Endothelial cell of umbilical vein (primary cell): ENCODE data around the gene MECR. TPM values are rescaled to one million over a fixed set of nuclear protein-coding genes. Genes with fewer than 3 reads are reported as not detected.
"Not testable (repeated sequence)": the region's sequence is repeated elsewhere in the genome, so short reads cannot be mapped to it uniquely, and the experiment has no call there.

Experiments used
- BruUV-seq: library from RNA; stranded (reverse); fragments of 400-500 nt; replicated peaks from 2 replicates; lab custom pipeline; 2021; lab: Mats Ljungman, UMichigan
- CTCF ChIA-PET: fragments of 300-600, 350-600 bp; sonication (Branson Sonifier 250); formaldehyde crosslinking; loops from one replicate; lab custom pipeline; 2021; ENCODE audit warnings: antibody characterized with exemption, inconsistent platforms; lab: Charles Lee
- POLR2A ChIA-PET: fragments of 300-600, 350-600 bp; sonication (Branson Sonifier 250); formaldehyde crosslinking; loops from one replicate; lab custom pipeline; 2021; ENCODE audit warnings: antibody characterized with exemption, inconsistent platforms; lab: Charles Lee
- DNase-seq: peaks from one replicate; pipeline ENCODE4 v3.0.0-alpha.2; 2011; ENCODE audit warnings: low read depth, low spot score
- FAIRE-seq: peaks from 2 replicates; lab custom pipeline; 2011; peaks lifted over from hg19 to GRCh38; lab: Jason Lieb, UNC
- H2AFZ ChIP-seq: 2 replicates; pipeline ENCODE4 v1.6.0; 2012; ENCODE audit warnings: low read depth, low read length, control low read depth, inconsistent platforms
- H3K27ac ChIP-seq: 2 replicates; pipeline ENCODE4 v1.5.1; 2011; ENCODE audit warnings: low read depth, mild to moderate bottlenecking, control low read depth, low read length, moderate library complexity; ENCODE audit not compliant: insufficient read depth
- H3K27me3 ChIP-seq, 2 experiments: 2 replicates each; pipeline versions ENCODE4 v1.6.0 to v1.6.1; 2011; ENCODE audit warnings: low read length in 2 of 2, mixed read lengths in 1 of 2; ENCODE audit not compliant: control insufficient read depth in 2 of 2, insufficient read depth in 2 of 2
- H3K36me3 ChIP-seq, 2 experiments: 2 replicates in 1 of 2; 3 replicates in 1 of 2; pipeline ENCODE4 v1.5.1; 2011; ENCODE audit warnings: low read length in 2 of 2, mild to moderate bottlenecking in 1 of 2, moderate library complexity in 1 of 2; ENCODE audit not compliant: control insufficient read depth in 2 of 2, insufficient read depth in 2 of 2; ENCODE audit errors: extremely low read depth in 1 of 2
- H3K4me1 ChIP-seq: 3 replicates; pipeline ENCODE4 v1.5.1; 2011; ENCODE audit warnings: mild to moderate bottlenecking, low read length; ENCODE audit not compliant: control insufficient read depth, insufficient read depth; ENCODE audit errors: extremely low read depth
- H3K4me2 ChIP-seq: 2 replicates; pipeline ENCODE4 v1.6.1; 2011; ENCODE audit warnings: low read length, control low read depth, mixed read lengths; ENCODE audit not compliant: insufficient read depth
- H3K4me3 ChIP-seq, 3 experiments: fragments of 200-600 bp in 1 of 3; sonication (generic), shearing (Covaris generic) in 1 of 3; replicated peaks in 1 of 3; 2 replicates each; pipeline ENCODE4 v1.5.1; 2011 to 2016; ENCODE audit warnings: control low read depth in 3 of 3, low read length in 3 of 3, mild to moderate bottlenecking in 2 of 3, inconsistent platforms in 1 of 3, low read depth in 1 of 3, moderate library complexity in 1 of 3; ENCODE audit not compliant: insufficient read depth in 1 of 3
- H3K79me2 ChIP-seq: 2 replicates; pipeline ENCODE4 v1.6.0; 2012; ENCODE audit warnings: low read length, inconsistent platforms; ENCODE audit not compliant: control insufficient read depth, insufficient read depth
- H3K9ac ChIP-seq: replicated peaks from 2 replicates; pipeline ENCODE3; 2011; ENCODE audit warnings: low read length, control low read depth; ENCODE audit not compliant: insufficient read depth; ENCODE audit errors: extremely low read depth
- H3K9me1 ChIP-seq: replicated peaks from 3 replicates; pipeline ENCODE4 v1.6.0; 2011; ENCODE audit warnings: mild to moderate bottlenecking, low read length; ENCODE audit not compliant: control insufficient read depth, insufficient read depth; ENCODE audit errors: extremely low read depth
- H3K9me3 ChIP-seq: replicated peaks from 2 replicates; pipeline ENCODE4 v1.5.1; 2012; ENCODE audit warnings: low read length, inconsistent platforms; ENCODE audit not compliant: control insufficient read depth, insufficient read depth
- H4K20me1 ChIP-seq: replicated peaks from 2 replicates; pipeline ENCODE3; 2011; ENCODE audit warnings: mild to moderate bottlenecking, low read length; ENCODE audit not compliant: control insufficient read depth, insufficient read depth; ENCODE audit errors: extremely low read depth
- EZH2 ChIP-seq: IDR thresholded peaks from 2 replicates; pipeline ENCODE4 v1.6.1; 2012; ENCODE audit warnings: borderline replicate concordance, low read depth, mild to moderate bottlenecking, moderate library complexity, low read length, inconsistent platforms; ENCODE audit not compliant: severe bottlenecking
- FOS ChIP-seq: IDR thresholded peaks from 2 replicates; pipeline ENCODE4 v1.6.1; 2011; ENCODE audit warnings: mild to moderate bottlenecking, low read length, moderate library complexity, borderline replicate concordance; ENCODE audit not compliant: insufficient read depth
- GATA2 ChIP-seq: IDR thresholded peaks from 2 replicates; pipeline ENCODE4 v1.7.0; 2011; ENCODE audit warnings: low read depth, mild to moderate bottlenecking, moderate library complexity, mixed read lengths, low read length; ENCODE audit not compliant: insufficient read length, insufficient read depth
- JUN ChIP-seq: IDR thresholded peaks from 2 replicates; pipeline ENCODE4 v1.6.1; 2011; ENCODE audit warnings: borderline replicate concordance, low read depth; ENCODE audit not compliant: insufficient read length, insufficient read depth
- MAX ChIP-seq: IDR thresholded peaks from 2 replicates; pipeline ENCODE4 v1.6.1; 2011; ENCODE audit not compliant: insufficient read depth, insufficient read length
- MYC ChIP-seq: IDR thresholded peaks from one replicate; pipeline ENCODE4 v1.6.1; 2011; ENCODE audit warnings: mild to moderate bottlenecking, low read depth, low read length
- POLR2A ChIP-seq: IDR thresholded peaks from 2 replicates; pipeline ENCODE4 v1.6.1; 2012; ENCODE audit warnings: low read depth, mild to moderate bottlenecking, control low read depth, low read length
- POLR2AphosphoS5 ChIP-seq: IDR thresholded peaks from 2 replicates; pipeline ENCODE4 v1.6.1; 2012; ENCODE audit warnings: low read depth, mild to moderate bottlenecking, control low read depth, low read length, moderate library complexity; ENCODE audit not compliant: insufficient read depth
- dilution Hi-C: fragments of 300-500 bp; cut with MboI; formaldehyde crosslinking; loops from one replicate; pipeline ENCODE4 v1.15.0; 2019; ENCODE audit warnings: low sequenced_read_pairs; ENCODE audit not compliant: extremely low pct_ligation_motif_present
- intact Hi-C: fragments of 100-400 bp; cut with micrococcal nuclease; formaldehyde crosslinking; loops from one replicate; pipeline ENCODE4 v1.10.0; 2022
- polyA plus RNA-seq, 4 experiments: library from polyadenylated mRNA; depleted of rRNA in 3 of 4; stranded (reverse) in 3 of 4; unstranded in 1 of 4; fragments of >200 nt; gene quantifications; 2 replicates each; pipeline versions ENCODE4 v1.2.1 to v1.2.3, GENCODE V29; 2011 to 2012; ENCODE audit warnings: missing spikeins in 1 of 4
- total RNA-seq: library from RNA; stranded (reverse); gene quantifications from 2 replicates; pipeline ENCODE4 v1.2.3, GENCODE V29; 2021
- TF ChIP-seq, protein P1 (sequence below), 2 donors: IDR thresholded peaks; 1 replicate in 1 of 2; 2 replicates in 1 of 2; pipeline ENCODE4 v1.5.1; 2011; ENCODE audit warnings: low read length in 2 of 2, mild to moderate bottlenecking in 2 of 2, moderate library complexity in 2 of 2, control low read depth in 1 of 2, inconsistent platforms in 1 of 2, low read depth in 1 of 2; ENCODE audit not compliant: insufficient read depth in 1 of 2; ENCODE audit errors: extremely low read depth in 1 of 2

Gene MECR
- total and polyA plus RNA-seq, 2 donors (not counting 3 experiments of a cell fraction or from before 2014, with no cell fraction given) = 24.6 to 30.1 TPM

DNA sequence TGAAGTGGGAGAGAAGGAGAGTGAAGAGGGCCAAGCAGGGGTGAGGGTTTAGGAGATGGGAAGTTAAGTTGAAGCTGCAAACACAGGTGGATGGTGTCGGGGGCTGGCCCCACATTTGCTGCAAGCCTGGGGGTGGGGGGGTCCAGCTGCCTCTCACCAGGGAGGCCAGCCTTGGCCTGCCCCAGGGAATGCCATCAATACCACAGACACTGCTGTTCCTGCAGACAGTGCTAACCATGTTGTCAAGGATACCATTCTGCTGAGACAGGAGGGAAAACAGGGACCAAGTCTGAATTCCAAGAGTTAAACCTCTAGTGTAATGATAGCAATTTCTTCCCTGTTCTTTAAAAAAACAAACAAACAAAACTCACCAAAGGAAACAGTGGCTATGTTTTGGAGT lies 8.0 kb downstream of the MECR start:
- Histone ChIP-seq H3K9me1 (no peaks in the 10 kb centered on the region), H3K27ac (no peak overlapping the region), H3K9ac (no peak overlapping the region), H2AFZ (no peak overlapping the region), H3K27me3 (no peaks in the 10 kb centered on the region), H3K4me2 (no peak overlapping the region), H3K79me2 (no peaks in the 10 kb centered on the region), H3K4me3 (no peak overlapping the region), H3K9me3 (no peaks in the 10 kb centered on the region), H3K4me1 (no peaks in the 10 kb centered on the region), H3K36me3 (no peaks in the 10 kb centered on the region), H4K20me1 (no peaks in the 10 kb centered on the region)
- FAIRE-seq (no peak), DNase-seq (no peak)
- intact Hi-C loops (no loop called here), dilution Hi-C loops (no loop called here)
- no TSS peak for BruUV-seq
- TF ChIP-seq GATA2 (no peak), JUN (no peak), EZH2 (no peak), FOS (no peak), MYC (no peak), POLR2AphosphoS5 (no peak), MAX (no peak), POLR2A (no peak)
- TF ChIP-seq, protein P1, sequence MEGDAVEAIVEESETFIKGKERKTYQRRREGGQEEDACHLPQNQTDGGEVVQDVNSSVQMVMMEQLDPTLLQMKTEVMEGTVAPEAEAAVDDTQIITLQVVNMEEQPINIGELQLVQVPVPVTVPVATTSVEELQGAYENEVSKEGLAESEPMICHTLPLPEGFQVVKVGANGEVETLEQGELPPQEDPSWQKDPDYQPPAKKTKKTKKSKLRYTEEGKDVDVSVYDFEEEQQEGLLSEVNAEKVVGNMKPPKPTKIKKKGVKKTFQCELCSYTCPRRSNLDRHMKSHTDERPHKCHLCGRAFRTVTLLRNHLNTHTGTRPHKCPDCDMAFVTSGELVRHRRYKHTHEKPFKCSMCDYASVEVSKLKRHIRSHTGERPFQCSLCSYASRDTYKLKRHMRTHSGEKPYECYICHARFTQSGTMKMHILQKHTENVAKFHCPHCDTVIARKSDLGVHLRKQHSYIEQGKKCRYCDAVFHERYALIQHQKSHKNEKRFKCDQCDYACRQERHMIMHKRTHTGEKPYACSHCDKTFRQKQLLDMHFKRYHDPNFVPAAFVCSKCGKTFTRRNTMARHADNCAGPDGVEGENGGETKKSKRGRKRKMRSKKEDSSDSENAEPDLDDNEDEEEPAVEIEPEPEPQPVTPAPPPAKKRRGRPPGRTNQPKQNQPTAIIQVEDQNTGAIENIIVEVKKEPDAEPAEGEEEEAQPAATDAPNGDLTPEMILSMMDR (IDR thresholded peaks at IDR 0.05; ENCODE audit: extremely low read depth in 1 of 2, insufficient read depth in 1 of 2, low read depth in 1 of 2, low read length in 2 of 2) = no peak
- ChIA-PET CTCF (interaction anchor here (1.4 kb wide), 1 partner anchor 20 kb away, joined by 3 read pairs; no protein-coding TSS in a partner anchor), POLR2A (no interaction called here)

GRCh38 chr1:29222260-29222659 lies 8.5 kb downstream of the MECR start:
- BruUV-seq, H3K4me3 ChIP-seq, H3K27ac ChIP-seq, FAIRE-seq, dilution Hi-C loops, intact Hi-C loops, H2AFZ ChIP-seq, DNase-seq, H4K20me1 ChIP-seq, H3K9me1 ChIP-seq, H3K27me3 ChIP-seq, POLR2A ChIA-PET, H3K4me2 ChIP-seq, H3K79me2 ChIP-seq, H3K4me1 ChIP-seq, H3K9ac ChIP-seq, H3K36me3 ChIP-seq, H3K9me3 ChIP-seq: not testable (repeated sequence)
- CTCF ChIA-PET = interaction anchor here (1.4 kb wide), 1 partner anchor 20 kb away, joined by 3 read pairs; no protein-coding TSS in a partner anchor
